C4-2B (cell line): ENCODE results near the gene TCF12.

ENCODE experiments used
- ZFX ChIP-seq: fragments of 450-650 bp; IDR thresholded peaks from 2 replicates; pipeline ENCODE4 v1.6.1; 2017
- TF ChIP-seq, protein P1 (sequence below): fragments of 450-650 bp; conservative IDR thresholded peaks from 2 replicates; pipeline ENCODE4 v1.5.1; 2017; ENCODE audit warnings: mild to moderate bottlenecking

DNA sequence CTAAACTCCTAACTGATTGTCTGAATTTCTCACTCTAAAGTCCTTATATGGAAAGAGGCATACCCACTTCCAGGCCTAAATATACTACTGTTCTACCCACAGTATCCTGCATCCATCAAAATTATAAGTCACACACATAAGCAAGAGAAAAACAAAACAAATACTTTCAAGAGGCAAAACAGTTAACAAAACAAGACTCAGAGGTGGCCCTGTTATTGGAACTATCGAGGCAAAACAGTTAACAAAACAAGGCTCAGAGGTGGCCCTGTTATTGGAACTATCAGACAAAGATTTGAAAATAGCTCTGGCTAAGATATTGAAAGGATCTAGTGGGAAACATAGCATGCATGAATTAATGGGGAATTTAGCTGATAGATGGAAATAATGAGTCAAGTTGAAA is 233.7 kb downstream of the TCF12 start:
- TF ChIP-seq, protein P1, sequence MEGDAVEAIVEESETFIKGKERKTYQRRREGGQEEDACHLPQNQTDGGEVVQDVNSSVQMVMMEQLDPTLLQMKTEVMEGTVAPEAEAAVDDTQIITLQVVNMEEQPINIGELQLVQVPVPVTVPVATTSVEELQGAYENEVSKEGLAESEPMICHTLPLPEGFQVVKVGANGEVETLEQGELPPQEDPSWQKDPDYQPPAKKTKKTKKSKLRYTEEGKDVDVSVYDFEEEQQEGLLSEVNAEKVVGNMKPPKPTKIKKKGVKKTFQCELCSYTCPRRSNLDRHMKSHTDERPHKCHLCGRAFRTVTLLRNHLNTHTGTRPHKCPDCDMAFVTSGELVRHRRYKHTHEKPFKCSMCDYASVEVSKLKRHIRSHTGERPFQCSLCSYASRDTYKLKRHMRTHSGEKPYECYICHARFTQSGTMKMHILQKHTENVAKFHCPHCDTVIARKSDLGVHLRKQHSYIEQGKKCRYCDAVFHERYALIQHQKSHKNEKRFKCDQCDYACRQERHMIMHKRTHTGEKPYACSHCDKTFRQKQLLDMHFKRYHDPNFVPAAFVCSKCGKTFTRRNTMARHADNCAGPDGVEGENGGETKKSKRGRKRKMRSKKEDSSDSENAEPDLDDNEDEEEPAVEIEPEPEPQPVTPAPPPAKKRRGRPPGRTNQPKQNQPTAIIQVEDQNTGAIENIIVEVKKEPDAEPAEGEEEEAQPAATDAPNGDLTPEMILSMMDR = no peak
- TF ChIP-seq ZFX = no peak
